Uterus (tissue), 2 donors: ENCODE measurements around the gene ZNF865.
A peak's percentile ranks its signal among the peaks of the same experiment; 100 is the strongest.

ENCODE experiments used
- POLR2A ChIP-seq, 2 donors: fragments of 450-650 bp; IDR thresholded peaks; one replicate each; pipeline ENCODE4 v1.6.1; 2016; ENCODE audit warnings: antibody characterized with exemption in 2 of 2, mild to moderate bottlenecking in 1 of 2, moderate library complexity in 1 of 2
- TF ChIP-seq, protein P1 (sequence below), 4 experiments: fragments of 200-600 bp in 2 of 4; fragments of 450-650 bp in 2 of 4; sonication (generic) in 2 of 4; IDR thresholded peaks; one replicate each; pipeline ENCODE4 v1.5.1; 2016 to 2019; ENCODE audit warnings: antibody characterized with exemption in 4 of 4, mild to moderate bottlenecking in 2 of 4, moderate library complexity in 1 of 4

- TF ChIP-seq, protein P1, sequence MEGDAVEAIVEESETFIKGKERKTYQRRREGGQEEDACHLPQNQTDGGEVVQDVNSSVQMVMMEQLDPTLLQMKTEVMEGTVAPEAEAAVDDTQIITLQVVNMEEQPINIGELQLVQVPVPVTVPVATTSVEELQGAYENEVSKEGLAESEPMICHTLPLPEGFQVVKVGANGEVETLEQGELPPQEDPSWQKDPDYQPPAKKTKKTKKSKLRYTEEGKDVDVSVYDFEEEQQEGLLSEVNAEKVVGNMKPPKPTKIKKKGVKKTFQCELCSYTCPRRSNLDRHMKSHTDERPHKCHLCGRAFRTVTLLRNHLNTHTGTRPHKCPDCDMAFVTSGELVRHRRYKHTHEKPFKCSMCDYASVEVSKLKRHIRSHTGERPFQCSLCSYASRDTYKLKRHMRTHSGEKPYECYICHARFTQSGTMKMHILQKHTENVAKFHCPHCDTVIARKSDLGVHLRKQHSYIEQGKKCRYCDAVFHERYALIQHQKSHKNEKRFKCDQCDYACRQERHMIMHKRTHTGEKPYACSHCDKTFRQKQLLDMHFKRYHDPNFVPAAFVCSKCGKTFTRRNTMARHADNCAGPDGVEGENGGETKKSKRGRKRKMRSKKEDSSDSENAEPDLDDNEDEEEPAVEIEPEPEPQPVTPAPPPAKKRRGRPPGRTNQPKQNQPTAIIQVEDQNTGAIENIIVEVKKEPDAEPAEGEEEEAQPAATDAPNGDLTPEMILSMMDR (IDR thresholded peaks at IDR 0.05) = peak; percentile 94 to 100 (median 99)
- TF ChIP-seq POLR2A (IDR thresholded peaks at IDR 0.05) = peak; percentile 76 to 92
These were observed 48.3 kb downstream of the ZNF865 start for GRCh38 chr19:55653651-55654322.
